ENCODE data around the gene ARHGAP40. TPM values are rescaled to one million over a fixed set of nuclear protein-coding genes. Genes with fewer than 3 reads are reported as not detected.
A peak's percentile ranks its signal among the peaks of the same experiment; 100 is the strongest.

Gene ARHGAP40
- total RNA-seq, 1 donor from 2014 or later = 1.1 TPM

DNA sequence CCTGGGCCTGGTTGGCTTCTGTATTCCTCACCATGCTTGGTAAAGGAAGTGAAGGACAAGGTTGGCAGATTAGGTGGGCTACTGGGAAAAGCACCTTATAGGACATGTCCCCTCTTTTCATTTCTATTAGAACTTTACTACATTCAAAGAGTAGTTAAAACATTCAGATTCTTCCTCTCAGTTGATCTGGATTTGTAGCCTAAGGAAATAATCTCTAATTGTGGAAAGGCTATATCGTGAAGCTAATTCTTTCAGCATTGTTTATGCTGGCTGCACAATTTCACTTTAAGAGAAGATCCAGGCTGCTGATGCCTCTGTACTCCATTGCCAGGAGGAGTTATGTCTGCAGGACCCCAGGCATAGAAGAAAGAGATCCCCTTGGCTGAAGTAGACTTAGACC lies 58.8 kb downstream of the ARHGAP40 start:
- TF ChIP-seq, protein P1, sequence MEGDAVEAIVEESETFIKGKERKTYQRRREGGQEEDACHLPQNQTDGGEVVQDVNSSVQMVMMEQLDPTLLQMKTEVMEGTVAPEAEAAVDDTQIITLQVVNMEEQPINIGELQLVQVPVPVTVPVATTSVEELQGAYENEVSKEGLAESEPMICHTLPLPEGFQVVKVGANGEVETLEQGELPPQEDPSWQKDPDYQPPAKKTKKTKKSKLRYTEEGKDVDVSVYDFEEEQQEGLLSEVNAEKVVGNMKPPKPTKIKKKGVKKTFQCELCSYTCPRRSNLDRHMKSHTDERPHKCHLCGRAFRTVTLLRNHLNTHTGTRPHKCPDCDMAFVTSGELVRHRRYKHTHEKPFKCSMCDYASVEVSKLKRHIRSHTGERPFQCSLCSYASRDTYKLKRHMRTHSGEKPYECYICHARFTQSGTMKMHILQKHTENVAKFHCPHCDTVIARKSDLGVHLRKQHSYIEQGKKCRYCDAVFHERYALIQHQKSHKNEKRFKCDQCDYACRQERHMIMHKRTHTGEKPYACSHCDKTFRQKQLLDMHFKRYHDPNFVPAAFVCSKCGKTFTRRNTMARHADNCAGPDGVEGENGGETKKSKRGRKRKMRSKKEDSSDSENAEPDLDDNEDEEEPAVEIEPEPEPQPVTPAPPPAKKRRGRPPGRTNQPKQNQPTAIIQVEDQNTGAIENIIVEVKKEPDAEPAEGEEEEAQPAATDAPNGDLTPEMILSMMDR (IDR thresholded peaks at IDR 0.05; ENCODE audit: insufficient read depth, low read length, severe bottlenecking) = no peak
- H3K27me3 ChIP-seq (ENCODE audit: control insufficient read depth, insufficient read depth, low read length) = peaks cover 1% of the 10 kb centered on the region
- no peaks in the 10 kb centered on the region for H3K36me3 ChIP-seq (ENCODE audit: control insufficient read depth, insufficient read depth, low read length)
- H3K4me3 ChIP-seq (ENCODE audit: low read depth, low read length) = no peak overlapping the region
- no peak for DNase-seq (ENCODE audit: low read depth)
- FAIRE-seq = no peak

DNA sequence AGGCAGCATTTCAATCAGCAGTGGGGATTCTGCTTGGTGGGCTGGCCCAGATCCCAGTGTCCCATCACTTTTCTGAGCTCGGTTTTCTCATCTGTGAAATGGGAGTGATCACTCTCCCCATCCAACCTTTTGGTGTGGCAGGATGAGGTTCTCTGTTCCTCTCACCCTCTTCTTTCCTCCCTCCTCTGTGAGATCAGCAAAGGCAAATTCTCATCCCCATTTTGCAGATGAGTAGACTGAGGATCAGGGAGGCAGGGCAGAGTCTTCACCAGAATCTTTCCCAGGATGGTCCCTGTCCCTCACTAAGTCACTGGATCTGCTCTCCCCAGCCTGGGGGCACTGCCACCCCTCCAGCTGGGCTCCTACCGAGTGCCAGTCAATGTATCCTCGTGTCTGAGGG lies 62.1 kb downstream of the ARHGAP40 start:
- FAIRE-seq (no peak), DNase-seq (ENCODE audit: low read depth) (no peak)
- Histone ChIP-seq H3K4me3 (ENCODE audit: low read depth, low read length) (no peak overlapping the region), H3K36me3 (ENCODE audit: control insufficient read depth, insufficient read depth, low read length) (no peaks in the 10 kb centered on the region), H3K27me3 (ENCODE audit: control insufficient read depth, insufficient read depth, low read length) (no peaks in the 10 kb centered on the region)
- TF ChIP-seq, protein P1 (IDR thresholded peaks at IDR 0.05; ENCODE audit: insufficient read depth, low read length, severe bottlenecking) = no peak

DNA sequence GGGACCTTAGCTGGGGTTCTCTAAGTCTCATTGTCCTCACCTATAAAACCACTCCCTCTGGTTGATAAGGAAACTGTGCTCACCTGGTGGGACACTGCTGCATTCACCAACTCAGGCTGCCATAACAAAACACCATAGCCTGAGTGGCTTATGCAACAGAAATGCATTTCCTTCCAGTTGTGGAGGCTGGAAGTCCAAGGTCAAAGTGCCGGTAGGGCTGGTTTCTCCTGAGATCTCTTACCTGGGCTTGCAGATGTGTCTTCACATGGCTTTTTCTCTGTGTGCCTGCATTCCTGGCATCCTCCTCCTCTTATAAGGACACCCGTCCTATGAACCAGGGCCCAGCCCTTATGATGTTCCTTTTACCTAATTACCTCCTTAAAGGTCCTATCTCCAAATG lies 62.7 kb downstream of the ARHGAP40 start:
- TF ChIP-seq, protein P1 (IDR thresholded peaks at IDR 0.05; ENCODE audit: insufficient read depth, low read length, severe bottlenecking) = no peak
- DNase-seq (ENCODE audit: low read depth) (no peak), FAIRE-seq (no peak)
- Histone ChIP-seq H3K27me3 (ENCODE audit: control insufficient read depth, insufficient read depth, low read length) (peaks cover 2% of the 10 kb centered on the region), H3K4me3 (ENCODE audit: low read depth, low read length) (no peak overlapping the region), H3K36me3 (ENCODE audit: control insufficient read depth, insufficient read depth, low read length) (no peaks in the 10 kb centered on the region)

DNA sequence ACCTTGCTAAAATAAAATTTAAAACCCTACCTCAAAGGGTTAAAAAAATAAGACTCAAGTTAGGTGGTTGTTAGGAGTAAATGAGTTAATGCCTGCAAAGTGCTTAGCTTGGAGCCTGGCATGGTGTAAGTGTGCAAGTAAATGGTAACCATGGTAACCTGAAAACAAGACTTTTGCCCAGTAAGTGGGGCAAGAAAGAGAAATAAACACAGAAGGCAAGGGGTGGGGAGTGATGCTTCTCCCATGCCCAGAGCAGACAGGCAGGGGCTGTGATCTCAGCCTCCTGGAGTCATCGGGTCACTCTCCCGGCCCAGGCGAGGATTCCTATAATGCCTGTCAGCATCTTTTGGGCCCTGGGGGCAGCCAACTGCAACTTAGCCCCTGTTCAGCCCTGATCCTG lies 63.5 kb downstream of the ARHGAP40 start:
- H3K4me3 ChIP-seq (ENCODE audit: low read depth, low read length) = no peak overlapping the region
- peaks cover 2% of the 10 kb centered on the region for H3K27me3 ChIP-seq (ENCODE audit: control insufficient read depth, insufficient read depth, low read length)
- DNase-seq (ENCODE audit: low read depth) (no peak), FAIRE-seq (no peak)
- TF ChIP-seq, protein P1 (IDR thresholded peaks at IDR 0.05; ENCODE audit: insufficient read depth, low read length, severe bottlenecking) = no peak
- no peaks in the 10 kb centered on the region for H3K36me3 ChIP-seq (ENCODE audit: control insufficient read depth, insufficient read depth, low read length)

DNA sequence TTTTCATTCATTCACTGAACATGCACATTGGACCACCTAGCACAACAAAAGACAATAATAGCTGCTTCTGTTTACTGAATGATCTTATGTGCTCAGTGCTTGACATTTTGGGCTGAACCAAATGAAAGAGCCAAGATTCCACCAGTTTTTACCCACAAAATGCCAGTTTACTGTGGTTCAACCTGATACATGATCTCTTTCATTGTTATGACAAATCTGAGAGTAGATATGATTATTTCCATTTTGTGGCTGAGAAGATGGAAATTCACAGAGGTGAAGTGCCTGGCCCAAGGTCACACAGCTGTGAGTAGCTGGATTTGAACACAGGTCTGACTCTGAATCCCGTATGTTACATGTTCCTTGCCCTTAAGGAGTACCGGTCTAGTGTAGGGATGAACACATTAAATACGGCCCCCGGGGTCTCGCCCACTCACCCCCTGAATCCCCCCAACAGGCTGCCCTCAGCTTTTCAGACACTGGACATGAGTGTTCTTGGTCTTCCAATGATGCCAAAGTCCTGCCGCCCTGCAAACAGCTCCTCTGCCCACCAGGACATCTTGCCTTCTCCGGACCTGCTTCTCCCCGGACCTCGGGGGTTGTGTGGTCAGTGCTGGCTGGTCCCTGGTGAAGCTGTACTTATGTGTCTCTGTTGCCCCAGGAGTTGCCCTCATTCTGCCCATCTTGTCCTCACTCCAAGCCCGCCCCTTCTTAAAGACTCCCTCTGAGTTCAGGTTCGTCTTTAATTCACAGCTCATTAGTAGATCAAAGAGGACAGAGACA lies 64.1 kb downstream of the ARHGAP40 start:
- TF ChIP-seq, protein P1 (IDR thresholded peaks at IDR 0.05; ENCODE audit: insufficient read depth, low read length, severe bottlenecking) = no peak
- FAIRE-seq = peak; percentile 13
- H3K4me3 ChIP-seq (ENCODE audit: low read depth, low read length) = no peak overlapping the region
- H3K36me3 ChIP-seq (ENCODE audit: control insufficient read depth, insufficient read depth, low read length) = no peaks in the 10 kb centered on the region
- H3K27me3 ChIP-seq (ENCODE audit: control insufficient read depth, insufficient read depth, low read length) = peaks cover 2% of the 10 kb centered on the region
- DNase-seq (ENCODE audit: low read depth) = no peak

Measured in bronchial epithelial cell (primary cell).